ENCODE data around the gene LIMK2. TPM values are rescaled to one million over a fixed set of nuclear protein-coding genes. Genes with fewer than 3 reads are reported as not detected.

LIMK2 gene
- total RNA-seq, 2 donors from 2014 or later = 88.0 to 109 TPM

DNA sequence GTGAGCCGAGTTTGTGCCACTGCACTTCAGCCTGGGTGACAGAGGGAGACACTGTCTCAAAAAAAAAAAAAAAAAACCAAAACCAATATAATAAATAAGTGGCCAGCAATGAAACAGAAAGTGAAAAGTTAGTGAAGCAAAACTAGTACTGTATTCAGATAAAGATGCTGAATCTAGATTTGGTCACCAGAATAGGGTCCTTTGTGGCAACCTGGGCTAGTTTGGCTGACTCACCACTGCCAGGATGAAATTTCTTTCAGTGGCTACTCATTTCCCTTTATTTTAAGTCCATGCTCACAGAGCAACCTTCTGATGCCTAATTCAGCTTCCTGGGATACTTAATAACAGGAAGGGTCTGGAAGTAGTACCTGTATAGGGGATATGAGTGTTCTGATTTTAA lies 26.0 kb downstream of the LIMK2 start:
- H3K4me3 ChIP-seq = no peak overlapping the region
- no peaks in the 10 kb centered on the region for H3K4me1 ChIP-seq
- no peak overlapping the region for H3K27ac ChIP-seq
- no peak for DNase-seq
- H3K36me3 ChIP-seq = no peaks in the 10 kb centered on the region
- no peaks in the 10 kb centered on the region for H3K9me3 ChIP-seq
- no peak overlapping the region for H3K9ac ChIP-seq (ENCODE audit: low read depth in 2 of 2, low read length in 2 of 2)
- intact Hi-C loops (cut with DNase I) = no loop called here
- H3K27me3 ChIP-seq = no peaks in the 10 kb centered on the region
- TF ChIP-seq CTCF (IDR thresholded peaks at IDR 0.05) = no peak

- no peaks in the 10 kb centered on the region for H3K9me3 ChIP-seq
- H3K9ac ChIP-seq (ENCODE audit: low read depth in 2 of 2, low read length in 2 of 2) = no peak overlapping the region
- H3K27ac ChIP-seq = no peak overlapping the region
- no peak for TF ChIP-seq CTCF (IDR thresholded peaks at IDR 0.05)
- H3K27me3 ChIP-seq = no peaks in the 10 kb centered on the region
- H3K4me1 ChIP-seq = no peaks in the 10 kb centered on the region
- H3K4me3 ChIP-seq = no peak overlapping the region
- H3K36me3 ChIP-seq = no peaks in the 10 kb centered on the region
- intact Hi-C loops (cut with DNase I) = no loop called here
- DNase-seq = no peak
Measured at GRCh38 chr22:31239771-31240370, 27.8 kb downstream of the LIMK2 start.

GRCh38 chr22:31241200-31241599 lies 29.1 kb downstream of the LIMK2 start:
- H3K27ac ChIP-seq = peak overlapping the region; percentile 9
- DNase-seq = peak; percentile 35

DNA sequence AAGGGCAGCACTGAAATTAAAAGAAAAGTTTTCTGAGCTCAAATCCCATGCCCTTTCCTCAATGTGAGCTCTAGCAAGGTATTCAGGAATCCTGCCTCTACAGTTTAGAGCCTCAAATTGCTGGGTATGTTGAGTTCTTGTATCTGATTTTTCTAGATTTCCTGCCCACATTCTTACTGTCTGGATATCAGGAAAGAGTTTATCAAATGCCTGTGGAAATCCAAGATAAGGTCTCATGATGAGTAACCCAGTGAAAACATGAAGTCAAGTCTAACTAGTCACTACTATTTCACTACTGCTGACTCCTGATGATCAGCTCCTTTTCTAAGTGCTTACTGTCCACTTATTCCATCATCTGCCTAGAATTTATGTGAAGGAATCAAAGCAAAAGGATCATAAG lies 29.8 kb downstream of the LIMK2 start:
- H3K27me3 ChIP-seq = no peaks in the 10 kb centered on the region
- no peaks in the 10 kb centered on the region for H3K4me1 ChIP-seq
- H3K9me3 ChIP-seq = no peaks in the 10 kb centered on the region
- H3K4me3 ChIP-seq = no peak overlapping the region
- intact Hi-C loops (cut with DNase I) = no loop called here
- peak overlapping the region; percentile 9 for H3K27ac ChIP-seq
- DNase-seq = no peak
- no peak for TF ChIP-seq CTCF (IDR thresholded peaks at IDR 0.05)
- H3K9ac ChIP-seq (ENCODE audit: low read depth in 2 of 2, low read length in 2 of 2) = no peak overlapping the region
- H3K36me3 ChIP-seq = no peaks in the 10 kb centered on the region

More at GRCh38 chr22:31241200-31241599, 29.1 kb downstream of the LIMK2 start:
- no peaks in the 10 kb centered on the region for H3K4me1 ChIP-seq
- intact Hi-C loops (cut with DNase I) = no loop called here
- no peak overlapping the region for H3K9ac ChIP-seq (ENCODE audit: low read depth in 2 of 2, low read length in 2 of 2)
- no peaks in the 10 kb centered on the region for H3K27me3 ChIP-seq
- TF ChIP-seq CTCF (IDR thresholded peaks at IDR 0.05) = no peak
- H3K36me3 ChIP-seq = no peaks in the 10 kb centered on the region
- H3K9me3 ChIP-seq = no peaks in the 10 kb centered on the region
- H3K4me3 ChIP-seq = no peak overlapping the region

DNA sequence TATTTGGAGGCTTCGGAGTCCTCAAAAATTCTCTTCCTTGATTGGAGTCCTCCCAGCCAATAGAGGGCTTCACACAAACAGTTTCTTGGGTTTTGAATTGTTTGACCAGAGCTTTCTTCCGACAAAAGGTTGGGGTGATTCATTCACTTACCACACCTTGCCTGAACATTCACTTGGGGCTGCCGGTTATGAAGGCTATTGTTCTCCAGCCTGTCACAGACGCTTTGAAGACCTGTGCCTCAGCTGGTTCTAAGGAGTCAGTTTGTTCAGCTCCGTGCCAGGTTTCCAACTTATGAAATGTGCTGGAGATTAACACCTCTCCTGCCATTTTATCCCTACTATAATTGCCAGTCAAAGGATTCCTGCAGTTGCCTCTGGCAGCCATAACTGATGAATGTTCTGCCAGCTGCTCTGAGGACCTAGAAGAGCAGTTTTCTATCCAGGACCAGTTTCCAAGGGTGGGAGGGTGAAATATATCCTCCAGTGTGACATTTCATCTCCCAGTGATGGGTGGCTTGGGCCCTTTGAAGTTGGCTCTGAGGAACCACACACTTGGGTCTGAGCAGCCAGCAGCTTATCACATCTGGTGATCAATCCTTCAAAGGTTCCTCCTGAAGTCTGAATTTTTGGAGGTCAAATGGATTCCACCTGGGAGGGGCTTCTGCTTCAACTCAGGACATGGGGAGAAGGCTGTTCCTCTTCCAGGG lies 31.4 kb downstream of the LIMK2 start:
- intact Hi-C loops (cut with DNase I) = no loop called here
- TF ChIP-seq CTCF (IDR thresholded peaks at IDR 0.05) = no peak
- no peak for DNase-seq
- Histone ChIP-seq H3K36me3 (no peaks in the 10 kb centered on the region), H3K9ac (ENCODE audit: low read depth in 2 of 2, low read length in 2 of 2) (no peak overlapping the region), H3K27me3 (no peaks in the 10 kb centered on the region), H3K4me1 (peaks cover 6% of the 10 kb centered on the region), H3K4me3 (no peak overlapping the region), H3K27ac (no peak overlapping the region), H3K9me3 (no peaks in the 10 kb centered on the region)

Measured in colonic mucosa (tissue), 4 donors.